ENCODE data around the gene HMGCR. TPM values are rescaled to one million over a fixed set of nuclear protein-coding genes. Genes with fewer than 3 reads are reported as not detected.

Gene HMGCR
- total and polyA plus RNA-seq, 9 of the 15 experiments (the other 6 are each of a cell fraction or from before 2014, with no cell fraction given): 29.5 to 155 (median 61.5) TPM

- TF ChIP-seq MIER1 (IDR thresholded peaks at IDR 0.05; ENCODE audit: low read depth) (no peak), ZNF561 (CRISPR knock-in tag; conservative IDR thresholded peaks at IDR 0.05) (no peak), SMARCC2 (IDR thresholded peaks at IDR 0.05; ENCODE audit: low read depth) (no peak), SIN3A (IDR thresholded peaks at IDR 0.05; ENCODE audit: borderline replicate concordance in 2 of 2, control insufficient read depth in 1 of 2, low read depth in 2 of 2, low read length in 2 of 2) (peak; percentile 16 to 30; a peak in 2 of 4 replicates), RBM17 (IDR thresholded peaks at IDR 0.05; ENCODE audit: borderline replicate concordance, low read depth, low read length) (no peak), ZNF551 (CRISPR knock-in tag; IDR thresholded peaks at IDR 0.05) (no peak), CBFA2T2 (conservative IDR thresholded peaks at IDR 0.05) (no peak), SFPQ (IDR thresholded peaks at IDR 0.05; ENCODE audit: low read depth, low read length) (no peak), CBX8 (IDR thresholded peaks at IDR 0.05; ENCODE audit: borderline replicate concordance, extremely low read depth, low read depth, low read length, poor library complexity, severe bottlenecking) (no peak), RBM25 (IDR thresholded peaks at IDR 0.05; ENCODE audit: low read depth, low read length, severe bottlenecking) (peak; percentile 43), MXD1 (CRISPR knock-in tag; IDR thresholded peaks at IDR 0.05; ENCODE audit: borderline replicate concordance, poor library complexity, severe bottlenecking) (no peak), ASH1L (IDR thresholded peaks at IDR 0.05; ENCODE audit: borderline replicate concordance, low read depth, partially characterized antibody) (peak; percentile 90), SPI1 (IDR thresholded peaks at IDR 0.05; ENCODE audit: borderline replicate concordance, low read depth, low read length) (no peak), KDM4B (IDR thresholded peaks at IDR 0.05; ENCODE audit: borderline replicate concordance in 2 of 2, low read depth in 1 of 2) (no peak), SRF (CRISPR knock-in tag; IDR thresholded peaks at IDR 0.05) (peak in 1 of 2 experiments; percentile 38; a peak in 1 of 4 replicates), ZBTB49 (CRISPR knock-in tag; IDR thresholded peaks at IDR 0.05; ENCODE audit: borderline replicate concordance) (no peak), BRF2 (IDR thresholded peaks at IDR 0.05; ENCODE audit: borderline replicate concordance, insufficient read depth, insufficient read length) (no peak), ZNF511 (CRISPR knock-in tag; IDR thresholded peaks at IDR 0.05) (peak; percentile 76; the same call in 1 of the 2 replicates), RNF2 (IDR thresholded peaks at IDR 0.05) (peak; percentile 89)
Measured at GRCh38 chr5:75336615-75337336, at the start of gene HMGCR (continued).

All from K562 (cell line).